Measurements from ENCODE around the gene ARHGAP42.

Gene ARHGAP42

DNA sequence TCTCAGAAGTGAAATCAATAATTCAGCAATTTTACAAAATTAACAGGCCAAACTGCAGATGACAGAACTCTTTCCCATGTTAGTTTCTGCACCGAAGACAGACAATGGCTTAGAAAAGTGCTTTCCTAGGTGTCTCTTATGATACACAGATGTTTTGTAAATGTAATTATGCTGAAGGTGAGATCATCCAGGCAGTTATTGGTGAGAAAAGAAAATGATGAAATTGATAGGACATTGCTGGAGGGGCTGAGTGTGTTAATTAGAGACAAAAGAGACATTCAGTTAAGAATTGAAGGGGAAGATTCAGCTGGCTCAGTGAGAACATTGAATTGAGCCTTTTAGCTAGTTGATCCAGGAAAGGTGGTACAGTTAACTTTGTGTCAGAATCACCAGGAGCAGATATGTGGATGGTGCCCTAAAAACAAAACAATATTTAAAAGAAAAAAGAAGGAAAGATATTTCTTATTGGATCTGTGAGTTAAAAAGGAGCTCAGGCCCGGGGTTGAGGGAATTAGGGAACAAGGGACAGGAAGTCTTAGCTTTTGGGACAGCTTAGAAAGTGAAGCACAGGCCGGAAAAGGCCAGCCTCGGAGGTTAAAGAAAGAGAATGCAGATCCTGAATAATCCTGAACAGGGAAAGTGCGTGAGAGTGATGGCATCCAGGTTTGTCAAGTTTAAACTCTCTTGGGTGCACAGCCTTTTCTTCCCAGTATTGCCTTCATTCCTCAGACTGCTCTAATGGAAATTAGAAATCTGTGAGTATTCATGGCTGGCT, 16.9 kb downstream of the ARHGAP42 start:
- H3K27me3 ChIP-seq (ENCODE audit: insufficient read depth, low read length, poor library complexity) = no peaks in the 10 kb centered on the region
- no peak for TF ChIP-seq EZH2 (IDR thresholded peaks at IDR 0.05; ENCODE audit: borderline replicate concordance, low read depth, low read length, severe bottlenecking)
- TF ChIP-seq, protein P1, sequence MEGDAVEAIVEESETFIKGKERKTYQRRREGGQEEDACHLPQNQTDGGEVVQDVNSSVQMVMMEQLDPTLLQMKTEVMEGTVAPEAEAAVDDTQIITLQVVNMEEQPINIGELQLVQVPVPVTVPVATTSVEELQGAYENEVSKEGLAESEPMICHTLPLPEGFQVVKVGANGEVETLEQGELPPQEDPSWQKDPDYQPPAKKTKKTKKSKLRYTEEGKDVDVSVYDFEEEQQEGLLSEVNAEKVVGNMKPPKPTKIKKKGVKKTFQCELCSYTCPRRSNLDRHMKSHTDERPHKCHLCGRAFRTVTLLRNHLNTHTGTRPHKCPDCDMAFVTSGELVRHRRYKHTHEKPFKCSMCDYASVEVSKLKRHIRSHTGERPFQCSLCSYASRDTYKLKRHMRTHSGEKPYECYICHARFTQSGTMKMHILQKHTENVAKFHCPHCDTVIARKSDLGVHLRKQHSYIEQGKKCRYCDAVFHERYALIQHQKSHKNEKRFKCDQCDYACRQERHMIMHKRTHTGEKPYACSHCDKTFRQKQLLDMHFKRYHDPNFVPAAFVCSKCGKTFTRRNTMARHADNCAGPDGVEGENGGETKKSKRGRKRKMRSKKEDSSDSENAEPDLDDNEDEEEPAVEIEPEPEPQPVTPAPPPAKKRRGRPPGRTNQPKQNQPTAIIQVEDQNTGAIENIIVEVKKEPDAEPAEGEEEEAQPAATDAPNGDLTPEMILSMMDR (IDR thresholded peaks at IDR 0.05; ENCODE audit: borderline replicate concordance, extremely low read depth, low read length, poor library complexity, severe bottlenecking) = no peak
- no peak overlapping the region for H3K4me2 ChIP-seq (ENCODE audit: insufficient read depth, low read length)
- H4K20me1 ChIP-seq (ENCODE audit: insufficient read depth, low read length) = no peaks in the 10 kb centered on the region
- no peaks in the 10 kb centered on the region for H3K36me3 ChIP-seq (ENCODE audit: insufficient read depth, low read length)
- no peaks in the 10 kb centered on the region for H3K4me1 ChIP-seq (ENCODE audit: insufficient read depth, low read length)
- H3K9ac ChIP-seq (ENCODE audit: low read depth, low read length) = no peak overlapping the region
- ATAC-seq (ENCODE audit: insufficient read depth, low read depth) (no peak), DNase-seq (no peak)
- H3K79me2 ChIP-seq (ENCODE audit: insufficient read depth, low read length) = no peaks in the 10 kb centered on the region
- H3K27ac ChIP-seq (ENCODE audit: low read length) = no peak overlapping the region
- H3K4me3 ChIP-seq (ENCODE audit: low read depth in 1 of 2, low read length in 2 of 2) = no peak overlapping the region
- no peak overlapping the region for H2AFZ ChIP-seq (ENCODE audit: low read depth, low read length)
- no peaks in the 10 kb centered on the region for H3K9me3 ChIP-seq (ENCODE audit: insufficient read depth, low read length, severe bottlenecking)

DNA sequence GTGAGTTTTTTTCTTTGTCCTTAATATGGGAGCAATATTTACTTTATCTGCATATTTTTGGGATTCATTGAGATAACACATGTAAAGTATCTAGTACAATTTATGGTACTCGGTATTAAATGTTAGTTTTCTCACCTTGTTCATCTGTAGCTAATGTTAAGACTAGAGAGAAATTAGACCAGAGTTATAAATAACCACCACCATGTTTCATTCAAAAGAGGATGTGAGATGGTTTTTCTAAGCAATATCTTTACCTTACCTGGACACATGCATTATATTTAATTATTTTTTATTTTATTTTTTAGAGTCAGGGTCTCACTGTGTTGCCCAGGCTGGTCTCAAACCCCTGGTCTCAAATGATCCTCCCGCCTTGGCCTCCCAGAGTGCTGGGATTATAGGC, 18.4 kb downstream of the ARHGAP42 start:
- Histone ChIP-seq H2AFZ (ENCODE audit: low read depth, low read length) (no peak overlapping the region), H3K27me3 (ENCODE audit: insufficient read depth, low read length, poor library complexity) (no peaks in the 10 kb centered on the region), H3K4me3 (ENCODE audit: low read depth in 1 of 2, low read length in 2 of 2) (no peak overlapping the region), H3K9ac (ENCODE audit: low read depth, low read length) (no peak overlapping the region), H3K4me2 (ENCODE audit: insufficient read depth, low read length) (no peak overlapping the region), H3K79me2 (ENCODE audit: insufficient read depth, low read length) (no peaks in the 10 kb centered on the region), H3K9me3 (ENCODE audit: insufficient read depth, low read length, severe bottlenecking) (no peaks in the 10 kb centered on the region), H3K4me1 (ENCODE audit: insufficient read depth, low read length) (no peaks in the 10 kb centered on the region), H3K36me3 (ENCODE audit: insufficient read depth, low read length) (no peaks in the 10 kb centered on the region), H3K27ac (ENCODE audit: low read length) (no peak overlapping the region), H4K20me1 (ENCODE audit: insufficient read depth, low read length) (no peaks in the 10 kb centered on the region)
- TF ChIP-seq EZH2 (IDR thresholded peaks at IDR 0.05; ENCODE audit: borderline replicate concordance, low read depth, low read length, severe bottlenecking) = no peak
- TF ChIP-seq, protein P1 (IDR thresholded peaks at IDR 0.05; ENCODE audit: borderline replicate concordance, extremely low read depth, low read length, poor library complexity, severe bottlenecking) = no peak
- no peak for DNase-seq
- ATAC-seq (ENCODE audit: insufficient read depth, low read depth) = no peak

DNA sequence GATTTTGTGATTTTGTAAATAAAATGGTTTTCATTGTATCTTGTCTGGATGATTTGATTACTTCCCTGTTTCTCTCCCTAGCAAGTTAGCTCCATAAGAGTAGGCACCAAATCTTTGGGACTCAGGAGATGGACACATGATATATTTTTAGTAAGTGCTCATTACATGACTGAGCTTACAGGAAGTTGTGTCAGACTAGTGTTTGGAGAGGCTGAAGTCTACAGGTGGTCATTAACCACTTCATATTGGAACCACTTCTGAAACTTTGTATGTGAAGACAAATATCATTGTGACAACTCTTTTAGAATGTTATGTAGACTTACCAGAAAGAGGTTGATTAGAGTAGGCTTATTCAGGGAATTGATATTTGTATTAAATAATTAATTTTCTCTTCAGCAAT, 19.1 kb downstream of the ARHGAP42 start:
- no peak overlapping the region for H3K27ac ChIP-seq (ENCODE audit: low read length)
- ATAC-seq (ENCODE audit: insufficient read depth, low read depth) = no peak
- H3K27me3 ChIP-seq (ENCODE audit: insufficient read depth, low read length, poor library complexity) = no peaks in the 10 kb centered on the region
- no peak overlapping the region for H3K9ac ChIP-seq (ENCODE audit: low read depth, low read length)
- DNase-seq = no peak
- no peak overlapping the region for H3K4me2 ChIP-seq (ENCODE audit: insufficient read depth, low read length)
- H3K4me3 ChIP-seq (ENCODE audit: low read depth in 1 of 2, low read length in 2 of 2) = no peak overlapping the region
- no peaks in the 10 kb centered on the region for H3K9me3 ChIP-seq (ENCODE audit: insufficient read depth, low read length, severe bottlenecking)
- H3K79me2 ChIP-seq (ENCODE audit: insufficient read depth, low read length) = no peaks in the 10 kb centered on the region; the same call in 1 of the 2 replicates
- no peak for TF ChIP-seq EZH2 (IDR thresholded peaks at IDR 0.05; ENCODE audit: borderline replicate concordance, low read depth, low read length, severe bottlenecking)
- no peak overlapping the region for H2AFZ ChIP-seq (ENCODE audit: low read depth, low read length)
- H4K20me1 ChIP-seq (ENCODE audit: insufficient read depth, low read length) = no peaks in the 10 kb centered on the region
- no peaks in the 10 kb centered on the region for H3K36me3 ChIP-seq (ENCODE audit: insufficient read depth, low read length)
- no peaks in the 10 kb centered on the region for H3K4me1 ChIP-seq (ENCODE audit: insufficient read depth, low read length)

DNA sequence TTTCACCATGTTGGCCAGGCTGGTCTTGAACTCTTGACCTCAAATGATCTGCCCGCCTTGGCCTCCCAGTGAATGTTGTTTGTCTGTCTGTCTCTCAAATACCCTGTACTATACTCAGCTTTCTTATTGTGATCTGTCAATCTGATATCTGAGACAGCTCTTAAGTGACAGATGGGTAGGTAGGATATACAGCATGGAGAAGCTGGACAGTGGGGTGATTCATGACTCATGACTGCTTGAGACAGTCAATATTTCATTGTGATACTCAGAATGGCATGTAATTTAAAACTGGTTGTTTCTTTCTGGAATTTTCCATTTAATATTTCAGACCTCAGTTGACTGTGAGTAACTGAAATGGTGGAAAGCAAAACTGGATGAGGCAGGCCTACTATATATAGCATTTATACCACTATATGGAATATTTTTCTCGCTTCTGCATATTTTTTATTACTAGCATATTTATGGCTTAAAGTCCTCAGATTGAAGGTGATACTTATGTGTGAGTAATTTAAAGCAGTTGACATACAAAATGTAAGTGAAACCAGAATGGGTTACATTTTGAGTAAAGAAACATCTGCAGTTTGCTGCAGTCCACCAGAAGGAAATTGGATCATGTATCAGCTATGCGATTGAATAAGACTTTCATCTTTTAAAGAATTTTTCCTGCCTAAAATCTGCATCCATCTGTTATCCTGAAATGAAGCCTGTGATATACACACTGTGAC, 22.3 kb downstream of the ARHGAP42 start:
- no peak overlapping the region for H3K4me2 ChIP-seq (ENCODE audit: insufficient read depth, low read length)
- TF ChIP-seq, protein P1 (IDR thresholded peaks at IDR 0.05; ENCODE audit: borderline replicate concordance, extremely low read depth, low read length, poor library complexity, severe bottlenecking) = no peak
- no peak for TF ChIP-seq EZH2 (IDR thresholded peaks at IDR 0.05; ENCODE audit: borderline replicate concordance, low read depth, low read length, severe bottlenecking)
- no peaks in the 10 kb centered on the region; the same call in 1 of the 2 replicates for H3K79me2 ChIP-seq (ENCODE audit: insufficient read depth, low read length)
- no peaks in the 10 kb centered on the region for H3K36me3 ChIP-seq (ENCODE audit: insufficient read depth, low read length)
- no peaks in the 10 kb centered on the region for H3K9me3 ChIP-seq (ENCODE audit: insufficient read depth, low read length, severe bottlenecking)
- no peak overlapping the region for H3K9ac ChIP-seq (ENCODE audit: low read depth, low read length)
- no peak overlapping the region for H3K4me3 ChIP-seq (ENCODE audit: low read depth in 1 of 2, low read length in 2 of 2)
- no peak for ATAC-seq (ENCODE audit: insufficient read depth, low read depth)
- no peaks in the 10 kb centered on the region for H3K27me3 ChIP-seq (ENCODE audit: insufficient read depth, low read length, poor library complexity)
- no peaks in the 10 kb centered on the region for H3K4me1 ChIP-seq (ENCODE audit: insufficient read depth, low read length)
- no peaks in the 10 kb centered on the region for H4K20me1 ChIP-seq (ENCODE audit: insufficient read depth, low read length)
- no peak overlapping the region for H3K27ac ChIP-seq (ENCODE audit: low read length)
- H2AFZ ChIP-seq (ENCODE audit: low read depth, low read length) = no peak overlapping the region
- DNase-seq = no peak

Measured in DND-41 (cell line).